C4-2B (cell line): Measurements from ENCODE around the gene YIF1A.

Experiments used
- H3K27ac ChIP-seq: fragments of 450-650 bp; 2 replicates; pipeline ENCODE4 v1.5.1; 2017
- CTCF ChIP-seq: fragments of 450-650 bp; conservative IDR thresholded peaks from 2 replicates; pipeline ENCODE4 v1.5.1; 2017; ENCODE audit warnings: mild to moderate bottlenecking
- ZFX ChIP-seq: fragments of 450-650 bp; IDR thresholded peaks from 2 replicates; pipeline ENCODE4 v1.6.1; 2017

The YIF1A gene

GRCh38 chr11:66288671-66289547, at the start of gene YIF1A:
YIF1A (minus strand) TSS chr11:66289143; CDS start chr11:66288985, 158 bp downstream.
- peak within 1 kb of the TSS; percentile 91 for H3K27ac ChIP-seq
- TF ChIP-seq ZFX, result peak; percentile 69; the same call in 1 of the 2 replicates
- TF ChIP-seq CTCF, result no peak

- no peak overlapping the region for H3K27ac ChIP-seq
- TF ChIP-seq CTCF (no peak), ZFX (no peak)
These were observed 48.4 kb upstream of the YIF1A start for GRCh38 chr11:66337103-66337899.

GRCh38 chr11:66336234-66337102, 47.5 kb upstream of the YIF1A start, which contains the start of gene RIN1:
RIN1 (minus strand) TSS chr11:66336434; CDS start chr11:66336402, 32 bp downstream.
- TF ChIP-seq CTCF (no peak; the same call in 1 of the 2 replicates), ZFX (no peak)
- no peak within 1 kb of the TSS for H3K27ac ChIP-seq

GRCh38 chr11:66335531-66336233, 46.7 kb upstream of the YIF1A start:
- TF ChIP-seq ZFX (no peak), CTCF (no peak)
- H3K27ac ChIP-seq, result no peak overlapping the region

GRCh38 chr11:66334605-66335442, 45.9 kb upstream of the YIF1A start:
- no peak overlapping the region for H3K27ac ChIP-seq
- no peak for TF ChIP-seq CTCF
- TF ChIP-seq ZFX, result no peak
